HG03442 (cell line): Measurements from ENCODE around the gene KANSL1L.

Experiments
- ATAC-seq: cut with Tn5 transposase; IDR thresholded peaks from one replicate; pipeline ENCODE4 v1.9.1; 2021; ENCODE audit warnings: mild to moderate bottlenecking, moderate library complexity; ENCODE audit not compliant: unreplicated experiment

KANSL1L gene

GRCh38 chr2:210000464-210001324 lies 170.5 kb downstream of the KANSL1L start:
- ATAC-seq: no peak

GRCh38 chr2:209998596-209998995 lies 172.6 kb downstream of the KANSL1L start:
- no peak for ATAC-seq

GRCh38 chr2:209993968-209994367 lies 177.2 kb downstream of the KANSL1L start:
- ATAC-seq: no peak

- no peak for ATAC-seq
These were observed 180.4 kb downstream of the KANSL1L start for GRCh38 chr2:209990838-209991237.

- ATAC-seq: peak; percentile 62
These were observed 183.2 kb downstream of the KANSL1L start for GRCh38 chr2:209988010-209988409.

- no peak for ATAC-seq
These were observed 184.8 kb downstream of the KANSL1L start for GRCh38 chr2:209986415-209986814.

- no peak for ATAC-seq
These were observed 185.3 kb downstream of the KANSL1L start for GRCh38 chr2:209985874-209986273.

GRCh38 chr2:209984291-209984690 lies 186.9 kb downstream of the KANSL1L start:
- no peak for ATAC-seq

- ATAC-seq: peak; percentile 62
These were observed 193.6 kb downstream of the KANSL1L start for GRCh38 chr2:209977386-209978239.

- no peak for ATAC-seq
These were observed 194.4 kb downstream of the KANSL1L start for GRCh38 chr2:209976698-209977385.

GRCh38 chr2:209974576-209974975 lies 196.6 kb downstream of the KANSL1L start:
- ATAC-seq: no peak

GRCh38 chr2:209973328-209973727 lies 197.9 kb downstream of the KANSL1L start:
- ATAC-seq: no peak
